Measurements from ENCODE around the gene CKAP4.

Gene CKAP4

GRCh38 chr12:106223485-106224354, 24.1 kb downstream of the CKAP4 start:
- TF ChIP-seq CTCF (IDR thresholded peaks at IDR 0.05; ENCODE audit: insufficient read depth, low read depth, low read length, missing control alignments): peak; percentile 93
- no peak overlapping the region for H3K4me3 ChIP-seq (ENCODE audit: low read depth, low read length)
- peak; percentile 68 for DNase-seq (ENCODE audit: low read depth)

- DNase-seq (ENCODE audit: low read depth): no peak
- TF ChIP-seq CTCF (IDR thresholded peaks at IDR 0.05; ENCODE audit: insufficient read depth, low read depth, low read length, missing control alignments): no peak
- no peak overlapping the region for H3K4me3 ChIP-seq (ENCODE audit: low read depth, low read length)
These were observed 27.3 kb downstream of the CKAP4 start for GRCh38 chr12:106220536-106220935.

GRCh38 chr12:106219043-106219442, 28.8 kb downstream of the CKAP4 start:
- no peak for TF ChIP-seq CTCF (IDR thresholded peaks at IDR 0.05; ENCODE audit: insufficient read depth, low read depth, low read length, missing control alignments)
- H3K4me3 ChIP-seq (ENCODE audit: low read depth, low read length): no peak overlapping the region
- no peak for DNase-seq (ENCODE audit: low read depth)

GRCh38 chr12:106217706-106218105, 30.1 kb downstream of the CKAP4 start:
- no peak for DNase-seq (ENCODE audit: low read depth)
- no peak for TF ChIP-seq CTCF (IDR thresholded peaks at IDR 0.05; ENCODE audit: insufficient read depth, low read depth, low read length, missing control alignments)

GRCh38 chr12:106214571-106214970, 33.2 kb downstream of the CKAP4 start:
- TF ChIP-seq CTCF (IDR thresholded peaks at IDR 0.05; ENCODE audit: insufficient read depth, low read depth, low read length, missing control alignments): no peak
- no peak for DNase-seq (ENCODE audit: low read depth)
- no peak overlapping the region for H3K4me3 ChIP-seq (ENCODE audit: low read depth, low read length)

More at GRCh38 chr12:106217706-106218105, 30.1 kb downstream of the CKAP4 start:
- H3K4me3 ChIP-seq (ENCODE audit: low read depth, low read length): no peak overlapping the region

- DNase-seq (ENCODE audit: low read depth): no peak
- H3K4me3 ChIP-seq (ENCODE audit: low read depth, low read length): no peak overlapping the region
- no peak for TF ChIP-seq CTCF (IDR thresholded peaks at IDR 0.05; ENCODE audit: insufficient read depth, low read depth, low read length, missing control alignments)
These were observed 34.2 kb downstream of the CKAP4 start for GRCh38 chr12:106213662-106214061.

- H3K4me3 ChIP-seq (ENCODE audit: low read depth, low read length): no peak overlapping the region
- TF ChIP-seq CTCF (IDR thresholded peaks at IDR 0.05; ENCODE audit: insufficient read depth, low read depth, low read length, missing control alignments): no peak
- no peak for DNase-seq (ENCODE audit: low read depth)
These were observed 35.8 kb downstream of the CKAP4 start for GRCh38 chr12:106211973-106212372.

Data from GM12865 (cell line).